NCI-H2227 (cell line): ENCODE results near the gene FSD2.

ENCODE experiments used
- DNase-seq: peaks from one replicate; lab custom pipeline; 2025; ENCODE audit not compliant: unreplicated experiment; lab: John Stamatoyannopoulos, UW

FSD2 gene

DNA sequence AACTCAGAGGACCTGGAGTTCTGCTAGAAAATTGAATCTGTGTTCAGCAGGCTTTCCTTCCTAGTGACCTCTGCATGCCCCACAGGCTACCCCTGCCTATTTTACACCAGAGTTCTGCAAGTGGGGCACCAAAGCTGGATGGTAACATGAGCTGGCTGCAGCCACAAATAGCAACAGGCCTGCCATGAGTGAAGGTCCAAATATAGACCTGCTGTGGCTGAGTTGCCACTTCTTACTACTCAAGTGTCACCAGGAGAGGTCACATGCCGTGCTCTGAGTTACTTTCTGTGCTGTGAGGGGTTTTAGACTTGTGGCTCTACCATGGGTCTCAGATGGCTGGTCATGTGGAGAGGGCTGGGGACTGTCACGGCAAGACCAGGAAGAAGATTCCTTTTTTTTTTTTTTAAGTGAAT, at the start of gene FSD2:
Gene FSD2, minus strand, starts transcription at position 76 of the 413 bp plus-strand sequence. CDS start 18,679 bp downstream, outside the sequence.
- DNase-seq, result no peak

DNA sequence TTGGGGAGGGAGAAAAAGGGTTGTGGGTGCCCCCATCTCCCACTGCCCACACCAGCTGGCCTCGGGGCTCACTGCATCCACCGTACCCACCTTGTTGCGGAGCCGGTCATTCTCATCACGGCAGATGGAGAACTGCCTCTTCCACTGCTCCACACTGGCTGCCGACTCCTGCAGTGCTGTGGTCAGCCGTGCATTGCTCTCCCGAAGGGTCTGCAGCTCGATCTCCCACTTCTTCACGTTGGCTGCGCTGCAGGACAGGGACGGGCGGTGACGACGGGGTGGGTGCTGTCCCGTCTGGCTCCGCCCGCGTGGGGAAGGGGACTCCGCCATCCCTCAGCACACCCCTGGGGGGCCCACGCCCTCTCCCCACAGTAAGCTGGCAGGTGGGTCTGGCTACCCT, 48.7 kb upstream of the FSD2 start:
- DNase-seq, result no peak

DNA sequence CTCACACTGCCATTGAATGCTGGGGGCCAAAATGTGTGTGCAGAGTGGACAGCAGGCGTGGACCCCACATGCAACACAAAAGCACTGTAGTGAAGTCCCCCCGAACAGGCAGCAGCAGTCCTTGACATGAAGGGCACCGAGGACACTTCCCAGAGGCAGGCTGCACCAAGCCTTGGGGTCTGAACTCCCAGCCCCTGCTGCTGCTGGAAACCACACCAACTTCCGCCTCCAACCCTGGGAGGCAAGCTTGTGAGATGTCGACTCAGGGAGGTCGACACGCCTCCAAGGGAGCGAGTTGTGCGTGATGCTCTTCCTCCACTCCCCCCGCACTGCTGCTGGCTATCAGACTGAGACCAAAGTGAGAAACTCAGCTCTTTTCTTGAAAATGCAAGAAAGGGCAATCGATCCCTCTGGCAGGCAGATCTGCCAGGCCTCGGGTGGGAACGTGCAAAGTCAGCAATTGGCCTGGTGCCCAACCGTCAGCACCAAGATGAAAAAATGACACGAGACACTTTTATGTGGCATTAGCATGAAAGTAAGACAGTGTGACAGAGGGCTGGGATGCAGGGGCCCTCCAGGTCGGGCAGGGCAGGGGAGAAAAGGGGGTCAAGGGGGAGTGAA, 47.2 kb upstream of the FSD2 start:
- DNase-seq, result no peak

DNA sequence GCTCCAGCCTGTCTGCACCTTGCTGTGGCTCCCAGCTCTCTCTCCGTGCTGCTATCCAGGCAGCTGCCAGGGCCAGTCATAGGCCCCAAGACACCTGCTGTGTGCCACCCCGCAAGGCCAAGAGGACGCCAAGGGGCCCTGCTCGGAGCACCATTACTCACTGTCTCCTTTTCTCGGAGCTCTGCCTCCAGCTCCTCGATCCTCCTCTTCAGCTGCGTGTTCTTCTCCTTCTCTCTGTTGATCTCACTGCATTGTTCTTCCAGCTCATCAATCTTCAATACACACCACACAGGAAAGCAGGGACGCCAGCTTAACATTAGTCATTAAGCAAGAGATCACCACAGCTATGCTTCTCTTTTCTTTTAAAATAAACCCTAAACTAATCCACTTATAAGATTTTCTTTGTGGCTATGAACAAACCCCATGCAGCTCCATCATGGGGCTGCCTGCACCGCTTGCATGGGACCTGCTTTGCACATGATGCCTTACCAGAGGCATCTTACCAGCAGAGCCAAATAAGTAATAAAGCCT, 46.2 kb upstream of the FSD2 start:
- no peak for DNase-seq

DNA sequence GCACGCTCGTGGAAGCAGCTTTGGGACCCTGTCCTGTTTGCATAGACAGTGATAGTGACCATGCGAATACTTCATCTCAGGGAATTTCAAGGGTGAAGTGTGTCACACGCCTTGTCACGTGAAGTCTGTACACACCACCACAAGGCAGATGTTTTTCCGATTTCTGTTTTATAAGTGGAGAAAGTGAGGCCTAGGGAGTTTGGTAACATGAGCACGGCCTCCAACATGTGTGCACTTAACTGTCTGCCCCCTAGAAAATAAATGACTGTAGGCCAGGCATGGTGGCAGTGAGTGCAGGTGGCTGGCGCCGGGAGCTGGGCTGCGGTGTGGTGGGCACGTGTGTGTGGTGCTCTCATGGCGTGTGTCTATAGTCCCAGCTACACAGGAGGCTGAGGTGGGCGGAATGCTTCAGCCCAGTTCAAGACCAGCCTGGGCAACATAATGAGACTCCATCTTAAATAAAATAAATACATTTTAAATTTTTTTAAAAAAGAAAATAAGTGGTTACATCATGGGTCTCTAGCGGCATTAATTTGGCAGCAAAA, 45.5 kb upstream of the FSD2 start:
- DNase-seq, result no peak

GRCh38 chr15:82850731-82851130, 44.9 kb upstream of the FSD2 start:
- DNase-seq, result no peak

GRCh38 chr15:82849556-82850512, 44.0 kb upstream of the FSD2 start:
- DNase-seq, result peak; percentile 72

GRCh38 chr15:82848241-82848993, 42.5 kb upstream of the FSD2 start:
- no peak for DNase-seq

GRCh38 chr15:82847703-82848102, 41.8 kb upstream of the FSD2 start:
- DNase-seq, result no peak

- no peak for DNase-seq
Measured at GRCh38 chr15:82846621-82847020, 40.8 kb upstream of the FSD2 start.

DNA sequence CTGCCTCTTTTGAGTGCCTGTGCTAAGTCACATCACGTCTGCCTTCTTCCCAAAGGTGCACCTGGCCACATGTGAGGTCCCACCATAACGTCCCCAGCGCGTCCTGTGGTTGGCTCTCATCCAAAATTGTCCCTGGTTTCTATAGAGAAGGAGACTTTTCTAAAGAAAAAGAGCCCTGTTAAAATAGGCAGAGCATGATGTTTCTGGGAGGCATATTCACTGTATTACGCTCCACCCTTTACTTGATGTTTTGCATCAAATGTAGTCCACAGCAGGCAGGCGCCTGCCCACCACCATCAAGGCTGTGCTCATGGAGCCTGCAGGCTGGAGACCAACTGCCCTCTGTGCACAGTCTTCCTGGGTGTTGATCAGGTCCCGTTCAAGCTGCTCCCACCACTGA, 39.8 kb upstream of the FSD2 start:
- no peak for DNase-seq

- DNase-seq, result no peak
Measured at GRCh38 chr15:82843566-82843965, 37.7 kb upstream of the FSD2 start.

DNA sequence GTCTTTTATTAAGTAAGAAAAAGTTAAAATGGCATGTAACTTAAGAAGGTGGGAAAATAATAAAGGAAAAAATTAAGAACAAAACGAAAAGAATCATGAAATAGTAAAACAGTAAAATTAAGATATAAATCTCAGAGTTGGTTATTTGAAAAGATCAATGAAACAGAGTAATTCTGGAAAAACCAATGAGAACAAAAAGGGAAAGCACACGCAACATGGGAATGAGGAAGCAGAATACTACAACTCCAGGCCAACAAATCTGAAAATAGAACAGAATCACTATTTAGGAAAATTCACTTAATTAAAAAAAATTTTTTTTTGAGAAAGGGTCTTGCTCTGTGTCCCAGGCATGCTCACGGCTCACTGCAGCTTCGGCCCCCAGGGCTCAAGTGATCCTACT, 34.3 kb upstream of the FSD2 start:
- DNase-seq, result no peak

- no peak for DNase-seq
Measured at GRCh38 chr15:82839136-82839535, 33.3 kb upstream of the FSD2 start.

GRCh38 chr15:82838096-82838735, 32.3 kb upstream of the FSD2 start:
- no peak for DNase-seq

DNA sequence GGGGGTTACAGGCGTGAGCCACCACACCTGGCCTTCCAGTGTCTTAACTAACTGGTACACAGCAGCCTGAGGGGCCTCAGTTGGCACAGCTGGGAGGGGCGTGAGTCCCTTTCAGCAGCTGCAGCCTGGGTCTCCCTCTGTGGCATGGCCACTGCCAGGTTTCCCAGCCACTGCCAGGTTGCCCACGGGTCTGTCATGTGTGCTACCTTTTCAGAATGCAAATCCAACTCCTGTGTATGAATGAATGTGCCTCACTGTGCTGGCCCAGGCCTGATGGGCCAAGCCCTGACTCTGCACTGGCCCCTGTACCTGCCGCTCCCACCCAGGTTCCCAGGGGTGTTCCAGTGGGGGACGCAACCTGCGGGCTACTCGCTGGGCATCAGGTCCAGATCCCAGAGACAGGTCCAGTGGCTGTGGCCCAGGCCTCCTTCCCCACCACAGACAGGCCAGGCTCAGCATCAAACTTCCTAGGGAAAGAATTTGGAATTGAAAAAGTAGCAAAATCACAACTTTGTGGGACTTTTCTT, 29.6 kb upstream of the FSD2 start:
- no peak for DNase-seq

- no peak for DNase-seq
Measured at GRCh38 chr15:82833362-82833682, 27.5 kb upstream of the FSD2 start.

GRCh38 chr15:82832601-82833361, 26.9 kb upstream of the FSD2 start:
- no peak for DNase-seq

- no peak for DNase-seq
Measured at GRCh38 chr15:82831894-82832600, 26.2 kb upstream of the FSD2 start.
